ENCODE data around the gene FAF1.
"Not testable (repeated sequence)": the region's sequence is repeated elsewhere in the genome, so short reads cannot be mapped to it uniquely, and the experiment has no call there.

DNA sequence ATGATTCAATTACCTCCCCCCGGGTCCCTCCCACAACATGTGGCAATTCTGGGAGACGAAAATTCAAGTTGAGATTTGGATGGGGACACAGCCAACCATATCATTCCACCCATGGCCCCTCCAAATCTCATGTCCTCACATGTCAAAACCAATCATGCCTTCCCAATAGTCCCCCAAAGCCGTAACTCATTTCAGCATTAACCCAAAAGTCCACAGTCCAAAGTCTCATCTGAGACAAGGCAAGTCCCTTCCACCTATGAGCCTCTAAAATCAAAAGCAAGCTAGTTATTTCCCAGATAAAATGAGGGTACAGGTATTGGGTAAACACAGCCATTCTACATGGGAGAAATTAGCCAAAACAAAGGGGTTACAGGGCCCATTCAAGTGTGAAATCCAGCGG lies 28.0 kb downstream of the FAF1 start:
- TF ChIP-seq ATF3 (IDR thresholded peaks at IDR 0.05); CTCF (IDR thresholded peaks at IDR 0.05; ENCODE audit: low read depth, low read length, missing input control); MAX (IDR thresholded peaks at IDR 0.05); REST (IDR thresholded peaks at IDR 0.05); JUND (IDR thresholded peaks at IDR 0.05); SP1 (IDR thresholded peaks at IDR 0.05); RAD21 (IDR thresholded peaks at IDR 0.05); GABPA (IDR thresholded peaks at IDR 0.05 in 1 of 2, conservative IDR thresholded peaks at IDR 0.05 in 1 of 2); TAF1 (conservative IDR thresholded peaks at IDR 0.05); EGR1 (IDR thresholded peaks at IDR 0.05; ENCODE audit: low read depth in 2 of 2); FOXA1 (IDR thresholded peaks at IDR 0.05); YY1 (IDR thresholded peaks at IDR 0.05): not testable (repeated sequence)

All from liver (tissue), 3 donors.